ENCODE measurements around the gene PLEKHH2.
A peak's percentile ranks its signal among the peaks of the same experiment; 100 is the strongest.
"Not testable (repeated sequence)": the region's sequence is repeated elsewhere in the genome, so short reads cannot be mapped to it uniquely, and the experiment has no call there.

PLEKHH2 gene

DNA sequence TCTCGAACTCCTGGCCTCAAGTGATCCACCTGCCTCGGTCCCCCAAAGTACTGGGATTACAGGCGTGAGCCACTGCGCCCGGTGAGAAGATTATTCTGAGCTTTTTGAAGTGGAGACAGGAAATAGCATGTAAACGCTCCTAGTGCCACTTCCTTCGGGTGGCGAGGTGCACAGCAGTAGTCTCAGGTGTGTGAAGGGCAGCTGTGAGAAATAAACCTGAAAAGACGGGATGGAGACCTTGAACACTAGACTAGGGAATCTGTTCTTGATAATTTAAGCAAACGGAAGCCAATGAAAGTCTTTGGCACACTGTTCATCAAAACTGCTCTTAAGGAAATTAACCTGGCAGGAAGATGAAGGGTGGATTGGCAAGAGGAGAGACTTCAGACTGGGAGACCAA, 439 bp upstream of the PLEKHH2 start:
- no peak for DNase-seq (ENCODE audit: low read depth)

DNA sequence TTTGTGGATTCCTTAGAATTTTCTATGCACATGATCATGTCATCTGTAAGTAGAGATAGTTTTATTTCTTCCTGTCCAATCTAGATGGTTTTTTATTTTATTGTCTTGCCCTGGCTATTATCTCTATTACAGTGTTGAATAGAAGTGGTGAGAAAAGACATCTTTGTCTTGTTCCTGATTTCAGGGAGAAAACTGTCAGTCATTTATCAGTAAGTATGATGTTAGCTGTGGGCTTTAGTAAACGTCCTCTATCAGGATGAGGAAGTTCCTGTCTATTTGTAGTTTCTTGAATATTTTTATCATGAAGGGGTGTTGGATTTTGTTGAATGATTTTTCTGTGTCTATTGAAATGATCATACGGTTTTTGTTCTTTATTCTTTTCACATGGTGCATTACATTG, 5.3 kb downstream of the PLEKHH2 start:
- no peak for DNase-seq (ENCODE audit: low read depth)

DNA sequence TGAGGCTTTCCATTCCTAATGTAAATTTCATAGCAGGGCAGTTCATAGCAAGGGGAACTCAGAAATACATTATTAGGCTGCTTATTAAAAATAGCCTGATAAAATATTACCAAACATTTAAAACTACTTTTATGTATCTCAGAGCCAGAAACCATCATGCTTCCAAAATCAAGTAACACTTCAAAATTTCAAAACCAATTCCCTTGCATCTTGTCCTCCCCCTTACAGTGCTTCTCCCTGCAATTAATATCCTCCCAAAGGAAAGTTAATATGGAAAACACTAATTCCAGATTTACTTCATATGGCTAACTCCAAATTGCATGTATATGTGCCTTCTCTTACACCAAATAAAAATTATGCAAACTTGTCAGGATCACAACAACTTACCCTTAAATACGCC, 6.6 kb downstream of the PLEKHH2 start:
- DNase-seq (ENCODE audit: low read depth): no peak

DNA sequence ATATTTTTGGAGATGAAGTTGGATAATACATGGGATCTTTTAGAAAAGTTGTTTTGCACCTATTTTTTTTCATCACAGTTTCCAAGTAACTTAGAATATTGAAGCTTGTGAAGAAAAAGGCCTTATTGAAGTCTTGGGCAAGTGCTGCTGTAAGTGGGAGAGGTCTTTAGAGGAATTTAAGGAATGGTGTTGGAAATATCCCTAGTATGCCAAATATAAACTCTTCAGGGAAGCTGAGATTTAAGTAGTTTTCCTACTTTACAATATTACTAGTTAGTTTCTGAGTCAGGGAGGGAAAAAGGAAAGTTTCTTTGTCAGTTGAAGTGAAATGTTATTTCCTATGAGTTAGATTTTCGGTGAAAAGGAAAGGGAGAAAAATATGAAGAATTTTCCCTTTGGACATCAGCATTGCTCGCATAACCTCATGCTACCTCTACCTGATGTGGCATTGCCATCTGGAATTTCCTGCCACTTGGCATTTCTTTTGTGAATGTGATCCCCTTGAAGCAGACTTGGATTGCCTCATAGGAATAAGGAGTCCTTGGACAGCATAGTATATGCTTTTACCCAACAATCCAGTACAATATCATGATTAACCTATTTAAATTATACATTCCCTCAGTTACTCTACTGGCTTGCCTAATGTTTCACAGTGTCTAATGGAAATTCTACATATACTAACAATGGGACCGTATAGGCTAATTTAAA, 12.1 kb downstream of the PLEKHH2 start:
- DNase-seq (ENCODE audit: low read depth): no peak

DNA sequence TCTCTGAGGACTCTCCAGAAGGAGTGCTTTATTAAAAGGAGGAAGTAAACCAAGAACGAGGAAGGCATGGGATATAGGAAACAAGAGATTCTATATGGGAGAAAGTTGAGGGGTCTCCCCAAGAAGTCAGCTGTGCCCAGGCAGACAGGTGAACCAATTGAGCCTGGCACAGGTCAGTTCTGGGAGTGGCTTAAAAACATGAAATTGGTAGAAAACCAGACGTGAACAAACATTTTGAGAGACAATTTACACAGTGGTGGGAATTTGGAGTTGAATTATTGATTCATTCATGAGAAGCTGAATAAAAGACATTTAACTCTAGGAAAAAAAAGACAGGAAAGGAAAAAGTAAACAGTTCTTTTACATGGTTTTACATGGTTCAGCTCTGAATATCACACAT, 16.4 kb downstream of the PLEKHH2 start:
- no peak for DNase-seq (ENCODE audit: low read depth)

DNA sequence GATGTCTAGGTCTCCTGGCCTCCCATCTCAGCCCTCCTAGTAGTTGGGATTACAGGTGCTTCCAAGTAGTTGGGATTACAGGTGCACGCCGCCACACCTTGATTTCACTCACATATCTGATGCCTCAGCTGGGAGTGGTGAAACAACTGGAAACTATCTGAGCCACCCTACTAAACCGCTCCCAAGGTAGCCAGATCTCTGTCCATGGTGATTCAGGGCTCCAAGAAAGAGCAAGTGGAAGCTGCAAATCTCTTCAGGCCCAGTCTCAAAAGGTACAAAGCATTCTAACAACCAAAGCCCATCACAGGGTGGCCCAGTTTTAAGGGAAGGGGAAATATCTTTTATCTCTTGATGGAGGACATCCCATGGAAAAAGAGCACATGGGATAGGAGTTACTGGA, 20.2 kb downstream of the PLEKHH2 start:
- no peak for DNase-seq (ENCODE audit: low read depth)

DNA sequence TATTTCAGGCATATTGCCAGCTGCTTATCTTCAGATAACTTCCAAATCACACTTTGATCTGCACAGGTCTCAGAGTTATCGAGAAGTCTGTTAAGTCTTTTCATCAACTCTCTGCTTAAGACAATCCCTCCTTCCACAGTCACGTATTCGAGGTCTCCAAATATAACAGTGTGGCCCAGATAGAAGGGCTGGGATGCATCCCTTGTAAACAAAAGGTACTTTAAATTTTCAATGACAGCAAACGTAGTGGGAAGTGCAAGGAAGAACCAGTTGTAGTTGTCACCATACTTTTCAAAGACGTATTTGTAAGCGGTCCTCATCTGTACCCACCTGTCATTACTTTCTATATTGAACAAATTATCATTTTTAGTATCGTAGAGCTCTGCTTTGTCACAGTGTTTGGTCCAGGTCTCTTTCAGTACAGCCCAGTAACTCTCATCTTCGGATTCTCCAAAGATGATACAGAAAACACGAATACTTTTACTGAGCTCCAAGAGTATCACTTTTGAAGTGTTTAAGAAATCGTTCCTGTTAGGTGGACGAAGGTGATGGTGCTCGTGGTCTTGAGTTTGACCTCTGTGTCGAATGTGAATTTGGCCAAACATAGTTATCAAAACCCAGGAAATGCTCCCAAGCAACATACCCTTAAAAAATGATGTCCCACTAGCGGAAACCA, 38.7 kb downstream of the PLEKHH2 start:
- DNase-seq (ENCODE audit: low read depth): no peak

DNA sequence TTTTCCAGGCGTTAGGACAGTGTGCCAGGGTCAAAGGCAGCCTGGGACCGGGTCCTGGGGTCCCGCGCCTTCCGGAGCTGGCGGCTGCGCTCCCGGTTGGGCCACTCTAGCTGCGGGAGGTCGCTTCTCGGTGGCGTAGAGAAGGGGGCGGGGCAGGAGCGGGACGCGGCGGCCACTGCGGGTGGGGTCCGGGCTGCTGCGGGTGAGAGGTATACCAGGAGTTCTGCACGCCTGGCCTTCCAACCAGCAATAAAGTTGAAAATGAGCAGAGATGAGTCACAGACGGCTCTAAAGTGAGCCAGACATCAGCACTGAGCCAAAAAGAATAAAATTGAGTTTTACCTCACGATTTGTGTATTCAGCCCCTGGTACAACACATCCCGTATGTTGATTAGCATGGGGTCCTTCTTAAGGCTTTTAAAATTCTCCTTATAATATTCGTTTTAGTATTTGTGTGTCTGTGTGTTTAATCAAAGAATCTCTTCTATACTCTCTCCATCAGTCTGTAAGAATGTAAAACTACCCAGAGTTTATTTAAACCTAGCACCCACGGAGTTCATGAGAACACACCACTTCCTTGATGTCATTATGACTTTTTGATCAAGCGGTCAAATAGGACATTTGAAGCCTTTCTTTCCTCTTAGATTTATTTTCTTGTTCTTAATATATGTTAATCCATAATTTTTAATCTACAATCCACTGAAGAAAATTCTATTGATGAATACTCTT, 39.4 kb downstream of the PLEKHH2 start, which contains the start of gene C1GALT1C1L:
TSS of gene C1GALT1C1L (minus strand) at position 108 of the 729 bp plus-strand sequence. CDS start at position 1, 107 bp downstream.
- DNase-seq (ENCODE audit: low read depth): peak; percentile 10

DNA sequence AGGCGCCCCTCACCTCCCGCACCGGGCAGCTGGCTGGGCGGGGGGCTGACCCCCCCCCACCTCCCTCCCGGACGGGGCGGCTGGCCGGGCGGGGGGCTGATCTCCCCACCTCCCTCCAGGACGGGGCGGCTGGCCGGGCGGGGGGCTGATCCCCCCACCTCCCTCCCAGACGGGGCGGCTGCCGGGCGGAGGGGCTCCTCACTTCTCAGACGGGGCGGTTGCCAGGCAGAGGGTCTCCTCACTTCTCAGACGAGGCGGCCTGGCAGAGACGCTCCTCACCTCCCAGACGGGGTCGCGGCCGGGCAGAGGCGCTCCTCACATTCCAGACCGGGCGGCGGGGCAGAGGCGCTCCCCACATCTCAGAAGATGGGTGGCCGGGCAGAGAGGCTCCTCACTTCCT, 40.7 kb downstream of the PLEKHH2 start:
- DNase-seq (ENCODE audit: low read depth): not testable (repeated sequence)

DNA sequence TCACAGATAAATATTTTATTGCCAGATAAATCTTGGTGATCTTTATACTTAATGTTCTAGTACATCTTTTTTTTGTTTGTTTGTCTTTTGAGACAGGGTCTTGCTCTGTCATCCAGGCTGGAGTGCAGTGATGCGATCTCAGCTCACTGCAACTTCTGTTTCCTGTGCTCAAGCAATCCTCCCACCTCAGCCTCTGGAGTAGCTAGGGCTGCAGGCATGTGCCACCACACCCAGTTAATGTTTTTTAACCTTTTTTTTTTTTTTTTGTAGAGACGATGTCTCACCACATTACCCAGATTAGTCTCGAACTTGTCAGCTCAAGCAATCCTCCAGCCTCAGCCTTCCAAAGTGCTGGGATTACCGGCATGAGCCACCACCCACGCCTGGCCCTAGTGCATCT, 48.3 kb downstream of the PLEKHH2 start:
- no peak for DNase-seq (ENCODE audit: low read depth)

DNA sequence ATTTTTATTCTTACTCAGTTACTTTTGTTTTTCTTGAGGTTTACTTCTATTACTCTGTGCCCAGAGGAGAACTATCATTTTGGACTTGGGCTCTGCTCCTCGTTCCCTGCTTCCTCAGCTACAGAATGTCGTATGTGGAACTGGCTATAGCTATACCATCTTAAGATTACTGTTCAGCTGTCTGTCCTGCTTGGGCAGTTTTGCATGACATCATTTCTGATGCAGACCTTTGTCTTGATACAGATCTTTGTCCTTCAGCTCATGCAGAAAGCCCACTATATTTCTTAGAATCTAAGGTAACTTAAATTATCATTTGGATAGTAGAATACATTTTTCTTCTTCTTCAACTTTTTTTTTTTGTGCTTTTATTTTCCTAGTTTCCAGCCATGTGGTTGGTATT, 52.9 kb downstream of the PLEKHH2 start:
- DNase-seq (ENCODE audit: low read depth): no peak

DNA sequence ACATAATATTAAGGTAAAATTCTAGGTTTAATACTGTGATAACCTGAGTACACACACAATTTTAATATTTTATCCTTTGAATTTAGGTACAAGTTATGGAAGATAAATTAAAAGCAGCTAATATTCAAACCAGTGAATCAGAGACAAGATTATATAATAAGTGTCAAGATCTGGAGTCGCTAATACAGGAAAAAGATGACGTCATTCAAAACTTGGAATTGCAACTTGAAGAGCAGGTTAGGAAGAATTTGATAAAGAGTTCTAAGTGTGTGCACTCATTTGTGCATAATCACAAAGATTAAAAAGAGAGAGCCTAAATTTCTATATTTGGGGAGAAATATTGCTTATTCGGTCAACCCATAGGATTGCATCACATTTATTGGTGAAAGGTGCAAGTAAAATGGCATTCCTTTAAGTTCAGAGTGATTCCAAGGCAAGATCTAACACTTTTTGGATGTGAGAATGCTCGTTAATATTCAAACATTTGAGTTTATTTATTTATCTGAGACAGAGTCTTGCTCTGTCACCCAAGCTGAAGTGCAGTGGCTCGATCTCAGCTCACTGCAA, 55.5 kb downstream of the PLEKHH2 start:
- DNase-seq (ENCODE audit: low read depth): no peak

DNA sequence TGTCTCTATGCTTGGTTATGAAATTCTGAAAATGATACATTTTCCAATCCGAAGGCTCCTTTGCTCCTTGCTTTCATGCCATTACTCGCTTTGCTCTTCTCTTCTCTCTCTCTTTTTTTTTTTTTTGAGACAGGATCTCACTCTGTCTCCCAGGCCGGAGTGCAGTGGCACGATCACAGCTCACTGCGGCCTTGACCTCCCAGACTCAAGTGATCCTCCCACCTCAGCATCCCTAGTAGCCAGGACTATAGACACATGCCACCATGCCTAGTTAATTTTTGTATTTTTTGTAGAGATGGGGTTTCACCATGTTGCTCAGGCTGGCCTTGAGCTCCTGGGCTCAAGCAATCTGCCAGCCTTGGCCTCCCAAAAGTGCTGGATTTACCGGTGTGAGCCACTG, 61.1 kb downstream of the PLEKHH2 start:
- not testable (repeated sequence) for DNase-seq (ENCODE audit: low read depth)

DNA sequence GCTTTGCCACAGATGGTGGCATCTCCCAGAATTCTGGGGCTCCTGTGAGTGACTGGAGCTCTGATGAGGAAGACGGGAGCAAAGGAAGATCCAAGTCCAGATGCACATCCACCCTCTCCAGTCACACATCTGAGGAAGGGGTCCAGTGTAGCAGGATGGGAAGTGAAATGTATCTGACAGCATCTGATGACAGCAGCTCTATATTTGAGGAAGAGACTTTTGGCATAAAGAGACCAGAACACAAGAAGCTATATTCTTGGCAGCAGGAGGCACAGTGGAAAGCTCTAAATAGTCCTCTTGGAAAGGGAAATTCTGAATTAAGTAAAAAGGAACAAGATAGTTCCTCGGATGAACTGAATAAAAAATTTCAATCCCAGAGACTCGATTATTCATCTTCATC, 62.7 kb downstream of the PLEKHH2 start:
- no peak for DNase-seq (ENCODE audit: low read depth)

DNA sequence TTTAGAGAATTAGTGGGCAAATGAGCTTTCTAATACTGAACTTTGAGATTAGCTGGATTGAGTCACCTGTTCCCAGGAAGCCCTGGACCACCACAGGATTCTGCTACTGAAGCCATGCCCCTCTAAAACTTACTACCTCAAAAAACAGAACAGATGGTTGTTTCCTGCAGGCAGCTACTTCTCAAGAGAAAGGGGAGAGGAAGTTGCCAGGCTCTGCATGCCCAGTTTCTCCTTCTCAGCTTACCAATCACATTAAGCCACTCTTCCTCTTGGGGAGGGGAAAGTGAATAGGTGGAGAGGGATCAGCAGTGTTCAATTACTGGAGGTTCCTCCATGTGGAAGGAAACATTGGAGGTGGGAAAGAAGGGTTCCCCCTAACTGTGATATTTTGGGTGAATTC, 64.1 kb downstream of the PLEKHH2 start:
- no peak for DNase-seq (ENCODE audit: low read depth)

DNA sequence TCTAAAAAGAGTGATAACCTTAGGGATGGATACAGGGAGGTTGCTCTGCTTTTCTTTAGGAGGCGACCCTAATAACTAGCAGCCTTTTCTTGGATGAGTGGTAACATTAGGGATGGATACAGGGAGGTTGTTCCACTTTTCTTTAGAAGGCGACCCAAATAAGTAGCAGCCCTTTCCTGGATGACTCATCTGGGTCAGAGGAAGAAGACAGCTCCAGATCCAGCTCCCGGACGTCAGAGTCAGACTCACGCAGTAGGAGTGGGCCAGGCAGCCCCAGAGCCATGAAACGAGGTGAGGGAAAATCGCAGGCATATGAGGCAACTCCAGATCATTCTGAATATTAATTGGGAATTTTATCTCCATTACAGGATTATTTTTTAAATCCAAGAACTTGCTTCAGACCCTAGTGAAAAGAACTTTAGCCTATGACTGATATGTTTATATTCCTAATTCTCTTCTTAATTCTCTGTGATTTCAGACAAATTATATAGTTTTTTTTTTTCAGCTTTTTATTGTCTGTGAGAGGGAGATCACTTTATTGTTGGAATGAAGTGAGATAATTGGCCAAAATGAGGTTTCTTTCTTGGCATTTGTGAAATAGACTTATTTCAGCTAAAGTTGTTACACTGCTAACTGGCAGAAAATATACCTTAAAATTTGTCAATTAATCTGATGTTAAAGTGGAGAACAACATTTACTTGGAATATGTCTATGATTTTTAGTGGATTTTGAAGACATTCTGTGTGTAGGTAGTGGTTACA, 70.4 kb downstream of the PLEKHH2 start:
- no peak for DNase-seq (ENCODE audit: low read depth)

DNA sequence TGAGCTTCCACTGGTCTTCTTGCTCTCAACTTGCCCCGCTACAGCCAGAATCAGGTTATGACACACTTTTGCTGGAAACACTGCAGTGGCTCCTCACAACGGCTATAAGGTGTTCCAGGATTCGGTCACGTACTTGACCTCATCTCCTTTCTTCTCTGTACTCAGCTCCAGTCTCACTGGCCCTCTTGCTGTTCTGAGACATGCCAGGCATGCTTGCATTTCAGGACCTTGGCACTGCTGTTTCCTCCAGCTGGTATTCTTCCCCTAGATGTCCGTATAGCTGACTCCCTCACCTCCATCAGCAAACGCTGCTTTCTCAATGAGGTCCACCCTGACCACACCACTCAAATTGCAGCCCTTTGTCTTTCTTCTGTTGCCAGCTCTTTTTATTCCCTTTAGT, 71.1 kb downstream of the PLEKHH2 start:
- no peak for DNase-seq (ENCODE audit: low read depth)

DNA sequence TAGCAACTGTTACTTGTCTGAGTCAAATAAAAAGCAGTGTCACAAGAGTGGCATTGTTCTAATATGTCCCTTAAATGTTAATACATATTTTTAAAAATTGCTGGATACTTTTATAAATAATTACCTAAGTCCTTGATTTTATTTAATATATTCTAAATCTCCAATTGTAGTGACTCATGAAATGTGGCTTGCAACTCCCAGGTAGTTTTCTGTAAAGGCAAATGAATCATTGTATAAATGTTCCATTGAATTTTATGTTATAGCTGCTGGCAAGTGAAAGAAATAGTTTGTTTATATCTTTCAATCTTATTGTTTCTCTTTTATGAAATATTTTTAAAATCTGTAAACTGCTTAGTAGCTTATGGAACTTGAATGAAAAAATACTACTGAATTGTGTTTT, 71.8 kb downstream of the PLEKHH2 start:
- no peak for DNase-seq (ENCODE audit: low read depth)

DNA sequence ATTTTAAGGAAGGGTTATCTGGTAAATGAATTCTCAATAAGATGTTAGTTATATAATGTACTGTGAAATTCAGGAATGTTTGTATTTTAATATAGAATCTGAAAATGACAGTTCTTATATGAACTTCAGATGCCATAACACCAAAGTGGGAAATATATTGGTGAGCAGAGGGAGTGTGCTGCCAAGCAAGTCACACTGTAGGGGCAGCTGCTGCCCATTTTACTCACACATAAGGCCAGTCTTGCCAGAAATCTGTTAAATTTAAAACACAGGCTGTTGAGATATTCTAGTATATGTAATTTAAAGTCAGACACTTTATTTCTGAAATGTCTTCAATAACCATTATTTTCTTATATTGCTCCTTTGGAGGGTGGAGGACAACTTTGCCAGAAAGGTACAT, 73.8 kb downstream of the PLEKHH2 start:
- no peak for DNase-seq (ENCODE audit: low read depth)

DNA sequence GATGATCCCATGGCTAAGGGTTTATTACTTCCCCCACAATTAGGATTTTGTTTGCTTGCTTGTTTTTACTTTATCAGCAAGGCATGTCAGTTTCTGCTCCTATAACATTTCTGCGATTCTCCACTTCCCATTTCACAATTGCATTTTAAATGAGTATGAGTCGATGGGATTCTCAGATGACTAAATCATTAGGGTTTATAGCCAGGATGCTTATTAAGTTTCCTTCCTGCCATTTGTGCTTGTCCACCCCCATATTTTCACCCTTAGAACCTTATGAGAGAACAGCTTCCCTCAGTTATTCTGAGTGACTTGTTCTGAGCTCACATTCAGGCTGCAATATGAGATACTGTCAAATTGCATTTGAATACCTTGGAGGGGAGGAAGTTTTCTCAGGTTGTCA, 77.1 kb downstream of the PLEKHH2 start:
- no peak for DNase-seq (ENCODE audit: low read depth)

DNA sequence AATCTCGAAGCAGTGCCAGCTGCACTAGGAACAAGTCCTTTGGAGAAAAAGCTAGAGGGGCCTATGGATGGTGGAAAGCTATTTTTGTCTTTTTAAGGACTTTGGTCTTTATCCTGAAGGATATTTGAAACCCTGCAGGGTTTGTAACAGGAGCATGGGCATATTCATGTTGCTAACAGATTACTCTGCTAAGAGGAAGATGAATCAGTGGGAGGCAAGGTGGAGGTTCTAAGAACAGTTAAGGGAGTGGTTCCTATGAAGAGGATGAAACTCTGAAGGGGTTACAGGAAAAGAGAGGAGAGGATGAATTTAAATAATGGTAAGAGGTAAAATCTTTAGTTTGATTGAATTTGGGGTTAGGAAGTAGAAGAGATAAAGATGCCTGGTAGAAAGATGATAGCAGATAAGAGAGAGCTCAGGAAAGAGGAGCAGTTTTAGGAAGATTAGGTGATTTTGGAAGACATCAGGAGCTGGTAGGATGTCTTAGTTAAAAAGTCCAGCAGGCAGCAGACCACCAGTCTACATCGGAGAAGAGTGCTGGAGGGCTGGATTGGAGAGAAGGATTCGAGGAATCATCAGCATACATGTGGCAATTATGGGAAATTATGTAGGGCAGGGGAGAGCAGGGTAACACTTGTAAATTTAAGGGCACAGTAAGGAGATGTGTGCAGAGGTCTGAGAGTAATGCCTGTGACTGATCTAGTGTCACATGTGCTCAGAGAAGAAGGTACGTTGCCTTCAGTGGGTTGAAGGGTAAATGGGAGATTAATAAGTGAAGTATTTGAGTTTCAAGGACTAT, 78.4 kb downstream of the PLEKHH2 start:
- no peak for DNase-seq (ENCODE audit: low read depth)
